H1 (cell line): ENCODE data around the gene DDHD1. TPM values are rescaled to one million over a fixed set of nuclear protein-coding genes. Genes with fewer than 3 reads are reported as not detected.
A peak's percentile ranks its signal among the peaks of the same experiment; 100 is the strongest.

Source experiments
- CTCF ChIA-PET: fragments of 300-600 bp; sonication (Branson Sonifier 250); formaldehyde crosslinking; loops from one replicate; lab custom pipeline; 2021; ENCODE audit not compliant: partially characterized antibody; lab: Charles Lee
- POLR2A ChIA-PET: fragments of 300-600 bp; sonication (Branson Sonifier 250); formaldehyde crosslinking; loops from one replicate; lab custom pipeline; 2021; ENCODE audit warnings: inconsistent platforms; ENCODE audit not compliant: partially characterized antibody; lab: Charles Lee
- DNase-seq, 2 experiments: peaks; one replicate each; pipeline versions ENCODE4 v3.0.0 to v3.0.0-alpha.2; 2010 to 2022; ENCODE audit warnings: low spot score in 2 of 2, low read depth in 1 of 2, mixed read lengths in 1 of 2
- FAIRE-seq: peaks from 2 replicates; lab custom pipeline; 2011; peaks lifted over from hg19 to GRCh38; lab: Jason Lieb, UNC
- H2AFZ ChIP-seq: 2 replicates; pipeline ENCODE4 v1.8.1; 2012; ENCODE audit warnings: low read length, inconsistent platforms
- H2AK5ac ChIP-seq: 2 replicates; pipeline ENCODE4 v1.6.1; 2013; ENCODE audit warnings: low read depth, low read length
- H2BK120ac ChIP-seq: replicated peaks from 2 replicates; pipeline ENCODE3; 2013; ENCODE audit warnings: low read depth, low read length, inconsistent platforms
- H2BK12ac ChIP-seq: 2 replicates; pipeline ENCODE4 v1.6.1; 2013; ENCODE audit warnings: low read depth, low read length
- H2BK15ac ChIP-seq: 2 replicates; pipeline ENCODE4 v1.6.1; 2013; ENCODE audit warnings: low read length
- H2BK20ac ChIP-seq: 2 replicates; pipeline ENCODE4 v1.6.1; 2013; ENCODE audit warnings: low read length
- H2BK5ac ChIP-seq: 2 replicates; pipeline ENCODE4 v1.6.1; 2013; ENCODE audit warnings: low read depth, low read length
- H3K14ac ChIP-seq: 2 replicates; pipeline ENCODE4 v1.6.1; 2013; ENCODE audit warnings: inconsistent platforms; ENCODE audit not compliant: insufficient read length
- H3K18ac ChIP-seq: 2 replicates; pipeline ENCODE4 v1.6.1; 2013; ENCODE audit warnings: low read length; ENCODE audit errors: extremely low read depth
- H3K23ac ChIP-seq: 2 replicates; pipeline ENCODE4 v1.6.1; 2013; ENCODE audit warnings: inconsistent platforms; ENCODE audit not compliant: insufficient read length
- H3K23me2 ChIP-seq: 2 replicates; pipeline ENCODE4 v1.6.1; 2013; ENCODE audit warnings: low read depth, low read length
- H3K27ac ChIP-seq: 2 replicates; pipeline ENCODE4 v1.6.1; 2011; ENCODE audit warnings: low read depth, low read length, inconsistent platforms
- H3K27me3 ChIP-seq, 4 experiments: replicated peaks in 1 of 4; 1 replicate in 1 of 4; 2 replicates in 3 of 4; pipeline versions ENCODE4 v1.6.1 to v1.8.1; 2011 to 2013; ENCODE audit warnings: low read length in 3 of 4, mild to moderate bottlenecking in 3 of 4, inconsistent platforms in 2 of 4, mixed read lengths in 2 of 4, moderate library complexity in 1 of 4; ENCODE audit not compliant: control insufficient read depth in 3 of 4, insufficient read depth in 3 of 4; ENCODE audit errors: extremely low read depth in 1 of 4
- H3K36me3 ChIP-seq, 4 experiments: 2 replicates each; pipeline versions ENCODE4 v1.6.1 to v1.8.1; 2011 to 2013; ENCODE audit warnings: mild to moderate bottlenecking in 4 of 4, low read length in 3 of 4, moderate library complexity in 2 of 4, control low read depth in 1 of 4, inconsistent platforms in 1 of 4; ENCODE audit not compliant: insufficient read depth in 4 of 4, control insufficient read depth in 2 of 4
- H3K4ac ChIP-seq: replicated peaks from 2 replicates; pipeline ENCODE3; 2013; ENCODE audit warnings: low read length, low read depth, mixed read lengths, inconsistent platforms; ENCODE audit not compliant: insufficient read length
- H3K4me1 ChIP-seq, 4 experiments: replicated peaks in 1 of 4; 1 replicate in 1 of 4; 2 replicates in 3 of 4; pipeline versions ENCODE4 v1.6.1 to v1.8.1; 2011 to 2013; ENCODE audit warnings: low read length in 3 of 4, inconsistent platforms in 2 of 4, mixed read lengths in 1 of 4; ENCODE audit not compliant: insufficient read depth in 4 of 4, control insufficient read depth in 3 of 4
- H3K4me2 ChIP-seq, 2 experiments: 2 replicates each; pipeline versions ENCODE4 v1.6.1 to v1.8.1; 2011 to 2013; ENCODE audit warnings: low read depth in 2 of 2, low read length in 2 of 2, control low read depth in 1 of 2, inconsistent platforms in 1 of 2, mild to moderate bottlenecking in 1 of 2; ENCODE audit not compliant: insufficient read depth in 1 of 2
- H3K4me3 ChIP-seq, 4 experiments: fragments of 200-600, 300-600 bp in 1 of 4; sonication (generic), shearing (Covaris generic), sonication (Bioruptor Twin) in 1 of 4; 2 replicates each; pipeline versions ENCODE4 v1.5.1 to v1.8.1; 2011 to 2016; ENCODE audit warnings: low read length in 4 of 4, low read depth in 3 of 4, control low read depth in 2 of 4, inconsistent platforms in 2 of 4, mild to moderate bottlenecking in 2 of 4, mixed read lengths in 1 of 4, moderate library complexity in 1 of 4; ENCODE audit not compliant: insufficient read depth in 2 of 4; ENCODE audit errors: extremely low read depth in 1 of 4
- H3K56ac ChIP-seq: replicated peaks from 2 replicates; pipeline ENCODE3; 2013; ENCODE audit warnings: low read depth, mild to moderate bottlenecking, mixed read lengths, low read length, inconsistent platforms; ENCODE audit not compliant: insufficient read length
- H3K79me1 ChIP-seq: 2 replicates; pipeline ENCODE4 v1.6.1; 2013; ENCODE audit warnings: low read depth, low read length, control low read depth
- H3K79me2 ChIP-seq, 2 experiments: 2 replicates each; pipeline versions ENCODE4 v1.6.1 to v1.8.1; 2012 to 2013; ENCODE audit warnings: low read length in 2 of 2, mild to moderate bottlenecking in 2 of 2, inconsistent platforms in 1 of 2; ENCODE audit not compliant: insufficient read depth in 2 of 2, control insufficient read depth in 1 of 2
- H3K9ac ChIP-seq, 4 experiments: replicated peaks in 1 of 4; 1 replicate in 1 of 4; 2 replicates in 3 of 4; pipeline versions ENCODE4 v1.6.1 to v1.8.1; 2011 to 2013; ENCODE audit warnings: low read depth in 3 of 4, low read length in 3 of 4, control low read depth in 2 of 4, mild to moderate bottlenecking in 2 of 4, moderate library complexity in 2 of 4, inconsistent platforms in 1 of 4; ENCODE audit errors: extremely low read depth in 1 of 4
- H3K9me3 ChIP-seq, 2 experiments: 2 replicates each; pipeline versions ENCODE4 v1.6.1 to v1.8.1; 2012 to 2013; ENCODE audit warnings: mild to moderate bottlenecking in 2 of 2, moderate library complexity in 2 of 2, control low read depth in 1 of 2, inconsistent platforms in 1 of 2, low read depth in 1 of 2, low read length in 1 of 2, mixed read lengths in 1 of 2; ENCODE audit not compliant: insufficient read depth in 2 of 2
- H4K20me1 ChIP-seq, 2 experiments: replicated peaks in 1 of 2; 2 replicates each; pipeline versions ENCODE3 to v1.8.1; 2011 to 2013; ENCODE audit warnings: inconsistent platforms in 2 of 2, low read length in 2 of 2, mild to moderate bottlenecking in 1 of 2; ENCODE audit not compliant: insufficient read depth in 2 of 2, control insufficient read depth in 1 of 2
- H4K5ac ChIP-seq: 2 replicates; pipeline ENCODE4 v1.6.1; 2013; ENCODE audit warnings: low read length, low read depth, mixed read lengths, inconsistent platforms; ENCODE audit not compliant: insufficient read length
- H4K8ac ChIP-seq: 2 replicates; pipeline ENCODE4 v1.8.0; 2013; ENCODE audit warnings: mild to moderate bottlenecking, moderate library complexity, low read length, inconsistent platforms; ENCODE audit not compliant: insufficient read depth; ENCODE audit errors: extremely low read depth
- H4K91ac ChIP-seq: replicated peaks from 2 replicates; pipeline ENCODE3; 2013; ENCODE audit warnings: low read length, mixed read lengths, inconsistent platforms; ENCODE audit not compliant: insufficient read length
- ASH2L ChIP-seq: fragments of 200-600, 300-600 bp; sonication (generic); IDR thresholded peaks from one replicate; pipeline ENCODE4 v1.7.1; 2017; ENCODE audit warnings: low read length
- CREB1 ChIP-seq: IDR thresholded peaks from 2 replicates; pipeline ENCODE4 v1.6.1; 2012; ENCODE audit warnings: inconsistent platforms
- CTBP2 ChIP-seq: IDR thresholded peaks from 2 replicates; pipeline ENCODE4 v1.7.0; 2011; ENCODE audit warnings: borderline replicate concordance, mild to moderate bottlenecking, moderate library complexity, mixed read lengths, low read length; ENCODE audit not compliant: insufficient read depth, insufficient read length
- EZH2 ChIP-seq: fragments of 200-600 bp; sonication (generic); IDR thresholded peaks from 2 replicates; pipeline ENCODE4 v1.7.1; 2012; ENCODE audit warnings: low read depth, mild to moderate bottlenecking, moderate library complexity, low read length, inconsistent platforms; ENCODE audit not compliant: severe bottlenecking
- HDAC2 ChIP-seq, 2 experiments: fragments of 300-600 bp in 1 of 2; sonication (generic) in 1 of 2; IDR thresholded peaks; 2 replicates each; pipeline ENCODE4 v1.6.1; 2011 to 2012; ENCODE audit warnings: low read depth in 2 of 2, low read length in 2 of 2, mild to moderate bottlenecking in 2 of 2, moderate library complexity in 2 of 2, borderline replicate concordance in 1 of 2, inconsistent platforms in 1 of 2
- KDM4A ChIP-seq: IDR thresholded peaks from one replicate; pipeline ENCODE4 v1.7.1; 2012; ENCODE audit warnings: low read depth, mild to moderate bottlenecking, moderate library complexity, low read length, inconsistent platforms; ENCODE audit not compliant: severe bottlenecking
- TCF12 ChIP-seq: IDR thresholded peaks from 2 replicates; pipeline ENCODE4 v1.6.1; 2011; ENCODE audit warnings: low read depth, mild to moderate bottlenecking, low read length
- WGBS, 2 experiments: shearing (Covaris generic) in 1 of 2; methylation state at CpG; one replicate each; pipeline versions ENCODE4 v1.1.6 to v1.1.7; 2013 to 2015; ENCODE audit warnings: low lambda C conversion rate in 2 of 2, mixed read lengths in 2 of 2, inconsistent platforms in 1 of 2, low coverage in 1 of 2, missing lambda C conversion rate in 1 of 2; ENCODE audit not compliant: insufficient replicate concordance in 2 of 2, insufficient coverage in 1 of 2, insufficient read length in 1 of 2; ENCODE audit errors: extremely low coverage in 1 of 2, missing lambda C conversion rate in 1 of 2; 5-methylcytosine and 5-hydroxymethylcytosine counted together
- polyA plus RNA-seq, 7 experiments: library from polyadenylated mRNA; depleted of rRNA in 3 of 7; stranded (reverse) in 5 of 7; unstranded in 2 of 7; fragments of >200 nt in 5 of 7; fragments of 200-250 nt in 2 of 7; gene quantifications; 1 replicate in 5 of 7; 2 replicates in 1 of 7; 4 replicates in 1 of 7; pipeline versions ENCODE4 v1.2.1 to v1.2.3, GENCODE V29; 2011 to 2013; ENCODE audit warnings: missing spikeins in 2 of 7, mixed read lengths in 2 of 7
- total RNA-seq: library from RNA; stranded (reverse); fragmentation: NEBNext Ultra II Directional; extraction: Animal tissue kit (Norgen Biotek cat#: 25700); gene quantifications from 2 replicates; pipeline ENCODE4 v1.2.1, GENCODE V29; 2021
- TF ChIP-seq, protein P1 (sequence below): IDR thresholded peaks from 2 replicates; pipeline ENCODE4 v1.6.1; 2012; ENCODE audit warnings: inconsistent platforms
- TF ChIP-seq, protein P2 (sequence below): IDR thresholded peaks from 2 replicates; pipeline ENCODE4 v1.6.1; 2012; ENCODE audit warnings: inconsistent platforms

The DDHD1 gene
- total and polyA plus RNA-seq, 2 of the 8 experiments (the other 6 are each of a cell fraction or from before 2014, with no cell fraction given): 3.6 to 16.0 TPM

DNA sequence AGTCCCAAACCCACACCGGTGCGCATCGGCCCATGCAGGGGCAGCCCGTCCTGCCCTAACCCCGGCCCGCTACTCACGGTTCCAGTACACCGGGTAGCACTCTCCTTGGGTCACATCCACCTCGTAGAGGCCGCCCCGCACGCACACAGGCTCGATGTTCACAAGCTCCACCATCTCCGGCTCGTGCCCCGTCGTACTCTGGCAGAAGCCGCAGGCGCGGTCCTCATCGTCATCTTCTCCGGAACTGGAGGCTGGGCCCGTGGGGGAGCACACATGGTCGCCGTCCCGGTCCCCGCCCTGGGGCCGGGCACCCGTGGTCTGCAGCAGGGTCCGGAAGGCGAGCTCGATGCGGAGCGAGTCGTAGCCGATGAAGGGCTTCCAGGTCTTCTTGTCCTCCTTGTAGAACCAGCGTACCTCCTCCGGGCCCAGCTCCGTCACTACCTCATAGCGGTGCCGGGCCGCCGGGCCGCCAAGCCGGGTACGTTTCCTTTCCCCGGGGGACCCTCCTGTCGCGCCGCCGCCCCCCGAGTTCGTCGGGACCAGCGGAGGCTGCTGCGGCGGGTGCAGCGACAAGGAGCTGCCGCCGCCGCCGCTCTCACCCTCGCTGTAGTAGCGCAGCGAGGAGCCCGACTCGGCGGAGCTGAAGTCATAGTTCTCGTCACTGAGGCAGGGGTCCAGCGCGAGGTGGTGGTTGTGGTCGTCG lies 788 bp downstream of the DDHD1 start:
- H4K8ac ChIP-seq: peak overlapping the region; percentile 92
- H3K23me2 ChIP-seq: peaks cover 14% of the 10 kb centered on the region; the same call in 1 of the 2 replicates
- peak overlapping the region; percentile 41 for H4K5ac ChIP-seq
- peaks cover 5 to 13% of the 10 kb centered on the region in 2 experiments for H4K20me1 ChIP-seq
- peak overlapping the region; percentile 56 for H4K91ac ChIP-seq
- peak overlapping the region; percentile 65; the same call in 1 of the 2 replicates for H2BK15ac ChIP-seq
- peaks cover 0 to 40% of the 10 kb centered on the region in 2 experiments; a peak in 2 of 4 replicates for H3K79me2 ChIP-seq
- CTCF ChIA-PET: interaction anchor here (0.7 to 2.5 kb wide), 13 partner anchors 9 to 247 kb away, joined by 3 to 9 read pairs (median 4); no protein-coding TSS in a partner anchor
- H3K4me1 ChIP-seq: peaks cover 0 to 3% (median 2%) of the 10 kb centered on the region in 4 experiments; a peak in 4 of 7 replicates
- H3K9me3 ChIP-seq: no peaks in the 10 kb centered on the region
- H3K36me3 ChIP-seq: no peaks in the 10 kb centered on the region; a peak in 1 of 8 replicates
- H2BK120ac ChIP-seq: no peak overlapping the region
- peak overlapping the region; percentile 86 to 94 for H3K4me2 ChIP-seq
- H2AFZ ChIP-seq: peak overlapping the region; percentile 45; the same call in 1 of the 2 replicates
- 2% methylated on average over 65 of the region's 73 CpGs; no CpG with 5 or more reads in 1 of the 2 experiments for WGBS, 2 experiments
- peaks cover 3% of the 10 kb centered on the region; the same call in 1 of the 2 replicates for H3K79me1 ChIP-seq
- H3K18ac ChIP-seq: peak overlapping the region; percentile 79; the same call in 1 of the 2 replicates
- peak overlapping the region; percentile 60 to 74 (median 64) for H3K9ac ChIP-seq
- H3K14ac ChIP-seq: peak overlapping the region; percentile 58
- no peak overlapping the region for H2AK5ac ChIP-seq
- FAIRE-seq (no peak), DNase-seq (peak in 1 of 2 experiments; percentile 77)
- peak overlapping the region; percentile 79 for H3K4ac ChIP-seq
- H2BK5ac ChIP-seq: peak overlapping the region; percentile 49; the same call in 1 of the 2 replicates
- H3K4me3 ChIP-seq: peak overlapping the region; percentile 72 to 86 (median 78)
- H3K27me3 ChIP-seq: no peaks in the 10 kb centered on the region; a peak in 1 of 7 replicates
- H3K23ac ChIP-seq: peak overlapping the region; percentile 55
- POLR2A ChIA-PET: interaction anchor here (0.8 to 3.5 kb wide), 5 partner anchors 11 to 200 kb away, joined by 3 to 22 read pairs (median 7); partner anchors contain the start of gene FERMT2
- H2BK20ac ChIP-seq: no peak overlapping the region
- H3K27ac ChIP-seq: no peak overlapping the region
- H2BK12ac ChIP-seq: no peak overlapping the region
- no peak overlapping the region for H3K56ac ChIP-seq
- TF ChIP-seq, protein P1, sequence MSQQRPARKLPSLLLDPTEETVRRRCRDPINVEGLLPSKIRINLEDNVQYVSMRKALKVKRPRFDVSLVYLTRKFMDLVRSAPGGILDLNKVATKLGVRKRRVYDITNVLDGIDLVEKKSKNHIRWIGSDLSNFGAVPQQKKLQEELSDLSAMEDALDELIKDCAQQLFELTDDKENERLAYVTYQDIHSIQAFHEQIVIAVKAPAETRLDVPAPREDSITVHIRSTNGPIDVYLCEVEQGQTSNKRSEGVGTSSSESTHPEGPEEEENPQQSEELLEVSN: 0 out of 2 replicates have a peak, but pooled peaks have one; percentile 40
- 0 out of 2 replicates have a peak, but pooled peaks have one; percentile 9 for TF ChIP-seq CREB1
- TF ChIP-seq ASH2L: peak; percentile 74
- TF ChIP-seq EZH2: peak; percentile 62
- TF ChIP-seq TCF12: no peak
- no peak for TF ChIP-seq HDAC2 (IDR thresholded peaks at IDR 0.05; ENCODE audit: borderline replicate concordance in 1 of 2, low read depth in 2 of 2, low read length in 2 of 2)
- TF ChIP-seq, protein P2, sequence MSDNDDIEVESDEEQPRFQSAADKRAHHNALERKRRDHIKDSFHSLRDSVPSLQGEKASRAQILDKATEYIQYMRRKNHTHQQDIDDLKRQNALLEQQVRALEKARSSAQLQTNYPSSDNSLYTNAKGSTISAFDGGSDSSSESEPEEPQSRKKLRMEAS: peak; percentile 74; the same call in 1 of the 2 replicates
- TF ChIP-seq CTBP2: peak; percentile 60
- TF ChIP-seq KDM4A: peak; percentile 98
